T1000 (cell line): ENCODE data around the gene NECAB2.

ENCODE experiments used
- DNase-seq: peaks from one replicate; lab custom pipeline; 2025; ENCODE audit warnings: mixed read lengths; lab: John Stamatoyannopoulos, UW

NECAB2 gene

DNA sequence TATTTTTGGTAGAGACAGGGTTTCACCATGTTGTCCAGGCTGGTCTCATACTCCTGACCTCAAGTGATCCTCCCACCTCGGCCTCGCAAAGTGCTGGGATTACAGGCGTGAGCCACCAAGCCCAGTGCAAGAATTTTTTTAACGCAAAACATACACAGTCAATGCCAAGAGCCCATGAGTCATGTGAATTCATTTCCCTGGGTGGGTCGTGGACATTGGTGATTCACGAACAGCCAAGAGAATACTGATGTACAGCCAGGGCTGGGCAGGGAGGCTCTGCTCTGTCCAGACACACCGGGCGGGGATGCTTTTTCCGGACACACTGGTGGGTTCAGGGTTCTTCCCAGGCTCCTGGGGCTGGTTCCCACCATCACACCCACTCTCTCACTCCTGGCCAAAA lies 56.8 kb downstream of the NECAB2 start:
- DNase-seq, result peak; percentile 11

DNA sequence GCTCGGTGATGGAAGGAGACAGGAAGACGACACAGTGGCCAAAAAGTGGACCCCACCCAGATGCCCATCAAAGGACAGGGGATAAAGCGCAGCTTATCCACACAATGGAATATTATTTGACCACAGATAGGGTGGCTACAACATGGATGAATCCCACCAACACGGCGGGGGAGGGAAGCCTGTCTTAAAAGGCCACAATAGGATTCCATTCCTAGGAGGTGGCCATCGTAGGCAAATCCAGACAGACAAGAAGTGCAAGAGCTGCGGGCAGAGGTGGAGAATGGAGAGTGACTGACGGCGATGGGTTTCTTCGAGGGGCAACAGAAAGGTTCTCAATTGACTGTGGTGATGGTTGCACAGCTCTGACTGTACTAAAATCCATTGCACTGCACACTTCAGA lies 58.6 kb downstream of the NECAB2 start:
- DNase-seq, result no peak

- DNase-seq, result no peak
Measured at GRCh38 chr16:84027625-84028024, 59.6 kb downstream of the NECAB2 start.

DNA sequence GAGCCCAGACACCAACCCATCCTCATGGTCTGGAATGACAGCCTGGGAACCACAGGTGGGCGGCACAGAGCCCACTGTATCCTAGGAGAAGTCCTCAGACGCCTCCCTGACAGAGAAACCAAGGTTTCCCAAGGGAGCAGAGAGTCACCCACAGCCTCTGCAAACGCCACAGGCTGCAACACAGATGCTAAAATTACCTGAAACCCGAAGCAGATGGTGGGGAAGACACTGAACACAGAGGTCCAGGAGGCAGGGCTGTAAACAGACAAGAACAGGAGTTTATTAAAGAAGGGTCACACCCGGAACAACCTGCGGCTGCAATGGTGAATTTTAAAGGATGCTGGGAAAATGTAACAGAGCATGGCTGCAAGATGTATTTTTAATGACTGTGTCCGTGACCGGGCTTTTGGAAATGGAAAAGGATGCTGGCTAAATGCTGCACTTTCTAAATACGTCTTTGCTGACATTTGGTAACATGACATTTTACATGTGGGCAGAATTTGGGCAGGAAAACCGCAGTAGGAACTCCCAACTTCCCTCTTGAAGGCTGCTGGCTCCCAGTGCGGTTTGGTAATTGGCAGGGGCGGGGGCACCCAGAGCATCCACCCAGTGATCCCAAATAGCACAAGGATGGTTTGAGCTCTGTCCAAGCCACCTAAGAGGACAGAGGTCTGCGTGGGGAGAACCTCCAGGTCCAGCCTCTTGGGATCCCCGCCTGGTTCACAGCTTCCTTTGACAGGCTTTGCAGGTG lies 61.4 kb downstream of the NECAB2 start:
- no peak for DNase-seq

GRCh38 chr16:84031556-84031955 lies 63.5 kb downstream of the NECAB2 start:
- no peak for DNase-seq

DNA sequence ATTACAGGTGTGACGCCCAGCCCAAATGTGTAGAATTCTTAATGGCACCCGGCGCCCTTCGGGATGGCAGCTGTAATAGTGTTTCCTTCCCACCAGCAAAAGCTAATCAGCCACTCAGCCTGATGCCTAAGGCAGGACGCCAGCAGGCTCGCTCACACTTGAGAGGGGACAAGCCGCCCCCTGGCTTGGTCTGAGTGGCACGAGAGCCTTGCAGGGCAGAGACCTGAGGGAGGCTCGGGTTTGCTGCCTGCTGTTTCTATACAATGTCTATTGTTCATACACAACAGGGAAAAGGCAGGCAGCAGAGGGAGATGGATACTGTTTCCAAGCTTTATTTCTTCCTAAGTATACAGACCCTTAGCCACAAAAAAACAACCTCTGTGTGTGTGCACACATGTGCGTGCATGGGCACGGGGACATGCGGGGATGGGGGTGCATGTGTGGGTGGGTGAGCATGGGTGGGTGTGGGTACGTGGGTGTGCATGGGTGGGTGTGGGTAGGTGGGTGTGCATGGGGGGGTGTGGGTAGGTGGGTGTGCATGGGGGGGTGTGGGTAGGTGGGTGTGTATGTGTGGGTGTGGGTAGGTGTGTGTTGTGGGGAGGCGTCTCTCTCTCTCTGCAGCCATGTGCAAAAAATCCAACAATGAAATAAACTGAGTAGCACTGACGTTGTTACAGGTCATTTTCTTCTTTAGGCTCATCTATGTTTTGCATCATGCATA lies 64.6 kb downstream of the NECAB2 start:
- DNase-seq, result no peak

DNA sequence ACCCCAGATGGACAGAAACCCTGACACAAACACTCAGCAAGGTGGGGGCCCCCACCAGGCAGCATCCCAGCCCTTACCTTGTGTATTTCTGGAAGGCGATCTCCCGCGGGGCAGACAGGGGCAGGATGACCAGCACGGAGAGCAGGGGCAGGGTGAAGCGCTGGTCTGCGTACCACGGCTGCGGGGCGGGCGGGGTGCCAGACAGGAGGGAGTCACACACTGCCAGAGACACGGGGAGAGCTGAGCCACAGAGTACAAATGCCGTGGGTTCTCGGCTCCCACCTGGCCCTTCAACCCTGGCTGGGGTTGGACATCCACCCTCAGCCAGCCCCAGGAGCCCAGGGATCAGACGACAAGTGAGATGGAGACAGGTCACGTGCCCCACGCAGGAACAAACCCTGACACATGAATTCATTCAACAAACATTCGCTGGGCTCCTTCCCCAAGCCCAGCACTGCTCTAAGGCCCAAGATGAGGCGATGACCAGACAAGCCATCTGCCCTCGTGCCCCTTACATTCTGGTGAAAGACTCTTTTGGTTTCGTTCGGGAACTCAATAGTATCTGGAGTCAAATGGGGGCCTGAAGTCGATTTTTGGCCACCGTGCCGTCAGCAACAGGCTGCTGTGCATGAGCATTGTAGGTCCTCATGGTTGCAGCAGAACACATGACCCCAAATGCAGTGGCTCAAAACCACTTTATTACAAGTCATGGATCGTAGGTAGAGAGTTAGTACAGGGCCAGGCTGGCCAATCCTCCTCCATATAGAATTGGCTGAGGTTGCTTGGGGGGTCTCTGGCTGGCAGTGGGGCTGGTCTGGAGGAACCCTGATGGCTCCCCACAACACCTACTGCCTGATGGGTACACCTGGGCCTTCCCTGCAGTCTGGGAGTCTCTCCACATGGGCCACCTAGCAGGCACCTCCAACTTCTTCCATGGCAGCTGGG lies 65.5 kb downstream of the NECAB2 start:
- DNase-seq, result no peak

DNA sequence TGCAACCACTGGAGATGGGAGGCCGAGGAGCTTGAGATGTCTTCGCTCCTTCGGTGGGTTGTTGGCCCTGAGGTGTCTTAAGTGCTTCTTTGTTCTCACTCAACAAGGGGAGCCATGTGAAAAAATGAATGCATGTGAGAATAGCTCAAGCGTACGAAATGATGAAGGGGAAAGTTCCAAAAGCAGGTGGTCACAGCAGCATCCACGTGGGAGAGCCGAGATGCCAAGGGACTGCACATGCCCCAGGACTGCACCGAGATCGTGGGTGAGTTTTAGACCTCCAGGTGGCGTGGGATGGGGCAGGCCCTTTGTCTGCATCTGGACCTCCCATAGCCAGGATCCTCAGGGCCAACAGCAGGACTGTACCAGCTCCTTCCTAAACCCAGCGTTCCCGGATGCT lies 66.5 kb downstream of the NECAB2 start:
- no peak for DNase-seq

GRCh38 chr16:84036131-84036530 lies 68.1 kb downstream of the NECAB2 start:
- DNase-seq, result no peak

DNA sequence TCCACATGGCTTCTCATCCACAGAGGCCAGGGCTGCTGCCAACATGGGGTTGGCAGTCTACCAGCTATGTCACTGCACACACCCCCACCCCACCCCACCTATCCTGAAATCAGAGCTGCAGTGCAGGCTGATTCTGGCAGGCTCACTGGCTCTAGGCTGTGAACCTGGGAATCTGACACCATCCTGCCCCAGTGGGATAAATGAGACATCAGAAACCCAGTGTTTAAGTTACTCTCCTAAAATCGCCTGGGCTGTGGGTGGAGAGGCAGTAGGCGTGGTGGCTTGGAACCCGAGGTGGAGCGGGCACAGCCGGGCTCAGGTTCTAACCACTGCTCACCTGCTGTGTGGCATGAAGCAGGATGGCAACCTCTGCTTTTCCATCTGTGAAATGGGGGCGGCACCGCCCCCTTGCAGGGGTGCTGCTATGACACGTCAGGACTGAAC lies 69.0 kb downstream of the NECAB2 start:
- no peak for DNase-seq

- DNase-seq, result no peak
Measured at GRCh38 chr16:84038469-84038868, 70.4 kb downstream of the NECAB2 start.

- no peak for DNase-seq
Measured at GRCh38 chr16:84039696-84040095, 71.7 kb downstream of the NECAB2 start.

DNA sequence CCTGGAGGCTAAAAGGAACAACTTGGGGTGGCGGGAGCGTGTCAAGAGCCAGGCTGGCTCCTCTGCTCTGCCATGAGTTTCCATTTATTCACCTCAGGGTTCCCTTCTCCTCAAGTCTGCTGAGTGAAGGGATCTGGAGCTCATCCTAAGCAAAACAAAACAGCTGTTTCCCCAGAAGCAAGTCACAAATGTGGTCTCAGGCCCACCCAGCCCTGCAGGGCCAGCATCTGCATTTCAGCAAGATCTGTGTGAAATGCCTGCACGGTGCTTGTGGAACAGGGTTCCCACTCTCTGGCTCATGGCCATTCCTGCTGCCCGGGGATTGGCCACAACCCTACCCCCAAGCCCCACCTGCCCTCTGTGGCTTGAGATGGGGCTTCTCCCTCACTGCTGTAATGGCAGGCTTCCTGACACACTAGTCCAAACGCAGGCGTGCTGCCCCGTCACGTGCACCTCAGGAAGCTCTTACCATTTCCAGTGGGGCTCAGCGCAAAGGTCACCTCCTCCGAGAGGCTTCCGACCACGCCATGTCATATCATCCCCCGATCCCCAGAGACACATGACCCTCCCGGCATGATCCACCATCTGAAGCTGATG lies 72.3 kb downstream of the NECAB2 start:
- DNase-seq, result no peak

- DNase-seq, result no peak
Measured at GRCh38 chr16:84040823-84041820, 73.1 kb downstream of the NECAB2 start.

- DNase-seq, result no peak
Measured at GRCh38 chr16:84041881-84042280, 73.8 kb downstream of the NECAB2 start.

DNA sequence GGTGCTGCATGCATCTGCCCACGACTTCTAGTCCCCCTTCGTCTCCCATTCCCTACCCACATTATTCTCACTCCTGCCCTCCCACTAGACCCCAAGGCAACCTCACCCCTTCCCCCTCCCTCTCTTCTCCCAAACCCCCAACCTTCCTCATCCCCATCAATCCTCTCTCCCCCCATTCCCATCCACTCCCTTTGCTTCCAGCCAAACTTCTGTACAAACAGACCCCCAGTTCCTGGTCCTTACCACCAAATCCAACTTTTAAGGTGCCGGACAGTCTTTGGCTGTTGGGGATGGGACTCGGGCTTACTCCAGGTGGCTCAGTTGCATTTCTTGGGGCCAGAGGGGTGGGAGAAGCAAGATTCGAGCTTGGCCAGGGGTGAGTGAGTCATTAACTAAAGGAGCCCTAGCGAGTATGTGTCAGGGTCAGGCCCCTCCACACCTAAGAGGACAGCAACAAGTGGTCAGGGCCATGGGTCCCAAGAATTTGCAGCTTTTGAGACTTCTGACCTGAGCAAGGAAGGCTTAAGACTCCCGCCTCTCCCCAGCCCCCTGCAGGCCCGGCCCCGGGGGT lies 74.3 kb downstream of the NECAB2 start, which contains the start of gene SLC38A8:
Gene SLC38A8 (minus strand): TSS at position 488 of the 571 bp plus-strand sequence. CDS start 638 bp downstream, outside the sequence.
- no peak for DNase-seq

DNA sequence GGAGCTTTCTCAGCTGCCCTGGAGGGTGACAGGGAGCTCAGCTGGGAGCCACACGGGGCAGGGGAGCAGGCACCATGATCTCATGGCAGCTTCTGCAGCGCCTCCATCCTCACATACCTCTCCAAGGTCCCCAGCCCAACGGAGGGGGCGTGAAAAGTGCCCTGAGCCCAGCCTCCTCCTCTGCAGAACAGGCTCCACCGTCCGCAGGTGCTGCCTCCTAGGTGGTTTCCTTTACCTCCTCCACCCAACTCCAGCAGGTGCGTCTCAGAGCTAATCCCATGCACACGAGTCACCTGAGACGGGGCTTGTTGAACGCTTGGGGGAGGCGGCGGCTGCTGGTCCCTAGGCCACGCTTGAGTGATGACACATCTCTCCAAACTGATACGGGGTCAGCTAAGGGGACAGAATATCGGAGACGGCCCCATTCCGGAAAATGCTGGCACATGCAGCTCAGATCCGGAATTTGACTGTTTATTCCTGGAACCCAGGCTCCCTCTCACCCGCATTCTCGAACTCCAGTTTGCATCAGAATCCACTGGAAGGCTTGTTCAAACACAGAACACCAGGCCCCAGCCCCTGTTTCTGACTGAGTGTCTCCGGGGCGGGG lies 74.9 kb downstream of the NECAB2 start:
- DNase-seq, result no peak

DNA sequence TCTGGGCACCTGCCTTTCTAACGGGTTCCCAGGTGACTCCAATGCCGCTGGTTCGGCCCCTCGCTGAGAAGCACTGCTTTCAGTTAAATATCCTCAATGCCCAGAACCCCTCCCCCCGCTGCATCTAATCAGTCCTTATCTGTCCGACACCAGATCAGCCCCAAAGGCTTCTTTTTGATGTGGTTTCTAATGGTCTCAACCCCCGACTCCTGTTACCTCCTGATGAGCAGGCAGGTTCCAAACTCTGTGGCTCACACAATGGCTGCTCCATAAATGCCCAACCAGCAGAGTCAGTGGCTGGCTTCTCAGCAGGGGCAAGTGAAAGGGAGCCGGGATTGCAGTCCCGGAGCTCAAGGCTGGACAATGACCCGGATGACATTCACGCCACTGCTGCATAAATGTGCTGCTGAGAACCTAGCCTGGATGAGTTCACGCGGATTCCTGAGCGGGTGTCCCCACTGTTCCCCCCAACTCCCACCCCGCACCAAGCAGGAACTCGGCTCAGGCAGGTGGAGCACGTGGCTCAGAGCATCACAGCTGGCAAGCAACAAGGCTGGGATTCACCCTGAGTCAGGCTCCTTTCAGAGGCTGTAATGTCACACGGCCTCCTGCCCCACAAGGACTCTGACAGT lies 75.6 kb downstream of the NECAB2 start:
- DNase-seq, result no peak

DNA sequence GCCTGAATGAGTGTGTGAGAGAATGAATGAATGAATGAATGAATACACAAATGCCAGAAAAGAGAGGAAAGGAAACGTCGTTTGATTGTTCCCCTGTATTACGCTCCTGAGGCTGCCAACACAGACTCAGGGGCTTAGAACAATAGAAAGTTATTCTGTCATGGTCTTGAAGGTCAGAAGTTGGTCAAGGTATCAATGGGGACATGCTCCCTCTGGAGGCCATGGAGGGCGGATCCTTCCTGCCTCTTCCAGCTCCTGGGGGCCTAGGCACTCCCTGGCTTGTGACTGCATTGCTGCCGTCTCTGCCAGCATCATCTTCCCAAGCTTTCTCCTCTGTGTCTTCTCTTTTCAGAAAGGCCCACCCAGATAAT lies 76.1 kb downstream of the NECAB2 start:
- no peak for DNase-seq
